LNCaP clone FGC (cell line): ENCODE data around the gene ADGRD2.

Source experiments
- DNase-seq: peaks from one replicate; pipeline ENCODE4 v3.0.0-alpha.2; 2011; ENCODE audit warnings: low read depth
- H3K4me3 ChIP-seq: 2 replicates; pipeline ENCODE4 v1.5.1; 2011; ENCODE audit warnings: mild to moderate bottlenecking, low read depth, low read length, control low read depth
- CTCF ChIP-seq: IDR thresholded peaks from 2 replicates; pipeline ENCODE4 v1.5.1; 2012; ENCODE audit warnings: mild to moderate bottlenecking; ENCODE audit not compliant: control insufficient read depth, insufficient read depth; ENCODE audit errors: extremely low read depth

The ADGRD2 gene

GRCh38 chr9:124522121-124523098 is 72.2 kb downstream of the ADGRD2 start:
- no peak for TF ChIP-seq CTCF

GRCh38 chr9:124526174-124526573 is 75.9 kb downstream of the ADGRD2 start:
- H3K4me3 ChIP-seq: no peak overlapping the region
- TF ChIP-seq CTCF: no peak
- DNase-seq: no peak

More at GRCh38 chr9:124522121-124523098, 72.2 kb downstream of the ADGRD2 start:
- no peak overlapping the region for H3K4me3 ChIP-seq
- no peak for DNase-seq

GRCh38 chr9:124527781-124528180 is 77.5 kb downstream of the ADGRD2 start:
- DNase-seq: no peak

More at GRCh38 chr9:124527781-124528180, 77.5 kb downstream of the ADGRD2 start:
- no peak for TF ChIP-seq CTCF
- H3K4me3 ChIP-seq: no peak overlapping the region
